Inflammatory macrophage treated with lipopolysaccharide for 4 hours (primary cell): ENCODE data around the gene GID8.
"Not testable (repeated sequence)": the region's sequence is repeated elsewhere in the genome, so short reads cannot be mapped to it uniquely, and the experiment has no call there.

Experiments
- DNase-seq: peaks from one replicate; pipeline ENCODE4 v3.0.0-alpha.2; 2020

The GID8 gene

DNA sequence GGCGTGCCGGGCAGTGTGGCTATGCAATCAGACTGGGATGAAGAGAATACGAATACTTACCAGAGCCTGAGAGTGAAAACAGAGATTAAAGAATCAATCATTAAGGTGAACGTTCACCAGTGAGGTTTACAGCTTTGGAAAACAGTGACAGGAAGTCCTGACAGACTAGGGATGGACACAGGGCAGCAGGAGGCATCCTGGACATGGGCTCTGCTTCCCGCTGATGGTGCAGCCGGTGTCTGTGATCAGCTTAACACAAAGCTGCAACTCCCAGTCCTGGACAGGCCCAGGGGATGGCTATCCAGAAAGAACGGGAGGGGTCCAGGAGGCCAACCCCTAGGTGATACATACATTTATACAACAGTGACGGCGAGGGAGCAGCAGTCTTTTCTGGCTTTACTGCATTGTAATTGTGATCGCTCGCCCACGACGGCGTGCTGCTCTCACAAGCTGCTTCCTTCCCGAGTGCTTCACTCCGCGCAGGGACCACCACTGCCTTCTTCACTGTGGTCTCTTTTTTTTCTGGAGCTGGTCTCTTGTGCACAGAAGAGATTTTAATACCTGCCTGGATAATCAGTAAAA is 32.3 kb upstream of the GID8 start:
- DNase-seq = no peak

- no peak for DNase-seq
Observed at GRCh38 chr20:62906209-62906608, 31.7 kb upstream of the GID8 start.

- DNase-seq = no peak
Observed at GRCh38 chr20:62906647-62907375, 31.1 kb upstream of the GID8 start.

DNA sequence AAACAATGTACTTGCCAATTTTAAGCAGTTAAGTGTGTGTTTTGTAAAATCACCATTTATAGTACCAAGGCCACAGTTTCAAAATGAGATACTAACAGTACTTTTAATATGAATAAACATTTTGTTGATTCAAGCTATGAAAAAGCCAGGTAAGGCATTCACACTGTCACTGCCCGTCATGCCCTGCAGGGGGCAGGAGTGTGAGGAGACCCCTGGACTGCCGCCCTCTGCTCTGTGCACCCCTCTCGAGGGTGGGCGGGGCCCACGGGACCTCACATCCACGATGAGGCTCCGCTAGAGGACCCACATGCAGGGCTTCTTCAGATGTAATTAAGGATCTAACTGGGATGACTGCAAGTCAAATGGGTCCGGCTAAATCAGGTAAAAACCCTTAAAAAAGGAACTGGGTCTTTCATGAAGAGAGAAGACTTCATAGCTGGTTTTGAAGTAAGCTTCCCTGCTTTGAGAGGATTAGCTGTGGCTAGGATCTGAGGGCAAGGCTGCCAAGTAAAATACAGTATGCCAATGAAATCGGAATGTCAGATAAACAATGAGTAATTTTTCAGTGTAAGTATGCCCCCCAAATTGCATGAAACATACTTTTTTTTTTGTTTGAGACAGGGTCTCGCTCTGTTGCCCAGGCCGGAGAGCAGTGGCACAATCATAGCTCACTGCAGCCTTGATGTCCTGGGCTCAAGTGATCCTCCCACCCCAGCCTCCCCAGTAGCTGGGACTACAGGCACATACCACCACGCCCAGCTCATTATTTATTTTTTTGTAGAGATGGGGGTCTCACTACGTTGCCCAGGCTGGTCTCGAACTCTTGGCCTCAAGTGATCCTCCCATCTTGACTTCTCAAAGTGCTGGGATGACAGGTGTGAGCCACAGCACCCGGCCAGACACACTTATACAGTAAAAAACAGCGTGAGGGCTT is 30.3 kb upstream of the GID8 start:
- DNase-seq = no peak

DNA sequence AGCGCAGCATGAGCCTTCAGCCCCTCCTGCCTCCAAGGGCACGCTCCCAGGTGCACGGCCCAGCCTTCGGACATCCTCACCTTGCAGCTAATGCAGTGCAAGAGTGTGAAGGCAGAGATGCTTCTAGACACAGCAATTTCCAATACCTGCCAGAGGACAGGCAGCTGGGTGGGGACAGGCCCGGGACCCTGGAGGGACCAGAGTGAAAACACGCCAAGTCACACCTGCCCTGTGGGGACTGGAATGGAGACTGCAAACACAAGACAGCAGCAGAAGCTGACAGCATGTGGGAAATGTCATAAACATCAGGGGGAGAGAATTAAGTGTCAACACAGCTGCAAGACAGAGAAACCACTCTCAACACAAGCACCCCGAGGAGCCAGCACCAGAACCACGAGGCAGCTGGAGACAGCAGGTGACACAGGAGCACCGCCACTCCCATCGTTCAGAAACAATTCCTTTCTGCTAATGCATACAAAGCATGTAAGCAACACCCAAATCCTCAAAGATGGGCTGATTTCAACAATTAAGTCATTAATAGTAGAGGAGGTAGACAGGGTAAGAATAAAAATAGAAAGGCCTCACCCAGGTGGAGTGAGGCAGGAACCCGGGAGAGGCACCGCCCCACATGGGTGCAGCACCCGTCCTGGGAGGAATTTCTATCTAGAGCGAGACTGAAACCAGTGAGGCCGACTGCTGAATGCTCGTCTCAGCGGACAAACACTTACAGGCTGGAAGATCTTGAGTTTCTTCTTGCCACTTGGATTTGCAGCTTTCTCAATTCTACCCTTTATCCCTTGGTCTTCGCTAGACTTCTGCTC is 28.8 kb upstream of the GID8 start:
- no peak for DNase-seq

DNA sequence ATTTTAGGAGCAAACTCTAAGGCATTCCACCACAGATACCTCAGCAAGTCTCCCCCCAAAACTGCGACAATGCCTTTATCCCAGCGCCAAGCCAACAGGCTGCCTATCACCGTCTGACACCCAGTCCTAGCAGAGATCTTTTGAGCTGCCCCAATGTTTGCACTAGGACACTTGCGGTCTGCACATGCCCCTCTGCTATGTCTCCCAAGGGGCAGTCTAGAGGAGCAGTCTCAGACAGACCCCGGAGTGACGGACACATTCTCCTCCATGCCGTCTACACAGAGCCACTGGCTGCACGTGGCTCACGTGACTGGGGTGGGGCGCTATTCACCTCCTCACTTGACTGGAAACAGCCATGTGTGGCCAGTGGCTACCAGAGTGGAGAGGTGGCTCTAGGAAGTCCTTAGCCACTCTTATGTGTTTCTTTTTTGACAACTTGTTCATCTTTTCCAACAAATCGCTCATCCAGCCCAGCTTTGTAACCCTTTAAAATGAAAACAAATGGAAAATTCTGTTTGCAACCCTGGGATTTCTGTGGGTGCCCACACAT is 27.7 kb upstream of the GID8 start:
- DNase-seq = no peak

DNA sequence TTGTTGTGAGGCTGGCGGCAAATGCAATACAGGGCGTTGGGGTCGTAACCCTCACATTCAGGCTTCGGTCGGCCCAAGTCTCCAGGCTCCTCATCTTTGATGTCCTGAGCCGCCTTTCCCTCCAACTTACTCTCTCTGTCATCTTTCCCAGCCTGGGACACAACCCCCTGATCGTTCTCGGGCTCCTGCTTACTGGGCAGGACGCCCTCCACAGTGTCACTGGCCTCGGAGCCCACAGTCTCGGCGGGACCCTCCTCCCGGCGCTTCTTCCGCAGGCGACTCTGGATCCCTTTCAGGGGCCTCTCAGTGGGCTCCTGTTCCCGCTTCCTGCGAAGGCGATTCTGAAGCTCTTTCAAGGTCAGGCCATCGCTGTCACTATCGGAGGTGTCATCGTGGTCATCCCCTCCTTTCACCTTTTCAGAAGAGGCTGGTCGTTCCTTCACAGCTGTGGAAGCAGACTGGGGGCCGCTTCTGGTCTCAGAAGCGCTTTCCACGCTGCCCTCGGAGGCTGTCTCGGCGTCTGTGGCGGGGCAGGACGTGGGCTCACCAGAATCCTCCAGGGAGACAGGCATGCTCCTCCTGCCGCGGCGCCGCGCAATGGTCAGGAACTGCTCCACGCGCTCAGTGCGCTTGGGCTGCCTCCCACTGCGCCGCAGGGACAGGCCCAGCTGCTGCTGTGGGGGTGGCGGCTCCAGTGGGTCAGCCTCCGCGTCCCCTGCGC is 27.0 kb upstream of the GID8 start:
- DNase-seq = no peak

- no peak for DNase-seq
Observed at GRCh38 chr20:62911701-62912280, 26.2 kb upstream of the GID8 start.

DNA sequence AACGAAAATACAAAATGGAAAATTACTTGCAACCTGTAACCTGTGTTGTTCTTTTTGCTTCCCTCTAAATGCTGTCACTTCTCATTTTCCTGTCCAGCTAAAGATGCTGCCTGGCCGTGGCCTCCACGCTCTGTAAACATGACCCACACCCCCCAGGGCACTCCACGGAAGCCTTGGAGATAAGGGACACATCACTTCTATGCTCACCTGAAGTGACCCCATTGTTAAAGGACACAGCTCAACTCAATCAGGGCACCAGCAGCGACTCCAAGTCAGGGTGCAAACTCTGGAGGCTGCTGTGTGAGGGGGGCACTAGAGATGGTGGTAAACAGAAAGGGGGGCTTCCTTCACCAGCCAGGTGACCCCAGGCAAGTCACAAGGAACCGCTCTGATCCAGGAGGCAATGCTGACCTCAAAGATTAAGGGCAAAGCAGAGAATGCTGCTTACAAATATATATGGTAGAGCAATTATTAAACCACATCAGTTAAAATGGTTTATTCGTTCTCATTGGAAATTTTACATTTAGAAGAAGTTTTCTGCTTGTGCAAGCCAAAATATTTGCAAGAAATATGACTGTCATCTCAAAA is 24.8 kb upstream of the GID8 start:
- no peak for DNase-seq

- DNase-seq = no peak
Observed at GRCh38 chr20:62914436-62914835, 23.5 kb upstream of the GID8 start.

DNA sequence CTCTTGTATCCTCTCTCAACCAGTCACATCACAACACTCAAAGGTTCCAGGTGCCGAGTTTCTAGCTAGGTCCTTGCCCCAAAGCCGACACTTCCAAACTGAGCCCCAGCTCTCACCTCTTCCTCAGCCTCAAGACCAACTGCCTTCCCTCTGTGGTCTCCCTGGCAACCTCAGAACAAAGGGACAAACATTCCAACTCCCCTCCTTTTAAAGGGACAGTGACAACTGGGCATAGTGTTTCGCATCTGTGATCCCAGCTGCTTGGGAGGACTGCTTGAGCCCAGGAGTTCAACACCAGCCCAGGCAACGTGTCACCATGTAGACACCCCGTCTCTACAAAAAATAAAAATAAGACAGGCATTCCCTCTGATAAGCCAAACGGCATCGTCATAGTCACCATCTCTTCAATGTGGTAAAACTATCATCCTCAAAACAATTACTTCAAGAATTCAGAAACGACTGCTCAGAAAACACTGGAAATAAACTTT is 22.9 kb upstream of the GID8 start:
- DNase-seq = no peak

DNA sequence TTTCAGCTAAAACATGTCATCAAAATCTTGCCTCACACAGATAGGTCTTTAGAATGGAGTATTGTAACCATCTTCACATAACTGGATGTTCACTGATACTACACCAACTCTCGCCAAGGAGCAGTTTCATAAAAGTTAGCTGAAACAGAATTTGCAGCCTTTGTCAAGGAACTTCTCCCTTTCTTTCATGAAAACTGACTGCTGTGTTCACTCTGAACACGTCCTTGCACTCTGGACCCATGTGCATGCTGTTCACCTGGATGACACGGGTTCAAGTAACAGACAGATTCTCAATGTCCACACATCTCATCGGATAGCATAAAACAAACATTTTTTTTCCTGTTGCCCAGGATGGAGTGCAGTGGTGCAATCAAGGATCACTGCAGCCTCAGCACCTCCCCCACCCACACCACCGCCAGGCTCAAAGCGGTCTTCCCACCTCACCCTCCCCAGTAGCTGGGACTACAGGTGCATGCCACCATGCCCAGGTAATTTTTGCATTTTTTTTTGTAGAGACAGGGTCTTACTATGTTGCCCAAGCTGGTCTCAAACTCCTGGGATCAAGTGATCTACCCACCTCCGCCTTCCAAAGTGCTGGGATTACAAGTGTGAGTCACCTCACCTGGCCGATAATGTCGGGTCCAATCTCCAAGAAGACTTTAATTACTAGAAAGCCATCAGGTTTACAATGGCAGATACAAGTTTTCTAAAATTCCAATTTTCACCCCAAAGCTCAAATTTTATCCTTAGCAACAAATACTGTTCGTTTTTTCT is 21.1 kb upstream of the GID8 start:
- no peak for DNase-seq

GRCh38 chr20:62917720-62918119 is 20.2 kb upstream of the GID8 start:
- no peak for DNase-seq

- no peak for DNase-seq
Observed at GRCh38 chr20:62918147-62918546, 19.8 kb upstream of the GID8 start.

GRCh38 chr20:62918831-62919230 is 19.1 kb upstream of the GID8 start:
- no peak for DNase-seq

DNA sequence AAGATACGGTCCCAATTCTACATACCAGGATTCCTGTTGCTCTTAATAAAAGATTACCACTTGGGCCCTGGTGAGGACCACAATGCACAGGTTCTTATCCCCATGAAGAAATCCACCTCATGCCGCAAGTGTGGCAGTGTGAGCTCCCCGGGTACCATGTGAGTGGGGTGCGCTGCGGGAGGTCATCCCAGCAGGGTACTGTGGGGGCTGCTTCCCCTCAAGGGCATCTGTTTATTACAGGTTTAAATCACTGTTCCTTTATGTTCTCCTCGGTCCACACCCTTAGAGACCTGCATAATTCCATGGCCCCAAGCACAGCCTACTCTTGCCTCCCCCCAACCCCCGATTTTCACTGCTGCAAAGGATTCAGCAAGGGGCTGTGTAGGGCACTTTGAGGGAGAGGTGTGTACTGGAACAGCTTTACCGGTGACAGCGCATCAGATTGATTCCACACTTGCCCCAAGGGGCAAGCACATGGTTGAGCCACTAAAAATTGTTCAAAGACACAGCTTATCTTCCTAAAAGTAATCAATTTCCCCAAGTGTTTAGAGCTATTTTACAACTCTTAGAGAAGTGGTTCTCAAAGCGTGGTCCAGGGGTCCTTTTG is 17.8 kb upstream of the GID8 start:
- no peak for DNase-seq

GRCh38 chr20:62921119-62921687 is 16.7 kb upstream of the GID8 start:
- peak; percentile 70 for DNase-seq

- DNase-seq = no peak
Observed at GRCh38 chr20:62922451-62922921, 15.5 kb upstream of the GID8 start.

DNA sequence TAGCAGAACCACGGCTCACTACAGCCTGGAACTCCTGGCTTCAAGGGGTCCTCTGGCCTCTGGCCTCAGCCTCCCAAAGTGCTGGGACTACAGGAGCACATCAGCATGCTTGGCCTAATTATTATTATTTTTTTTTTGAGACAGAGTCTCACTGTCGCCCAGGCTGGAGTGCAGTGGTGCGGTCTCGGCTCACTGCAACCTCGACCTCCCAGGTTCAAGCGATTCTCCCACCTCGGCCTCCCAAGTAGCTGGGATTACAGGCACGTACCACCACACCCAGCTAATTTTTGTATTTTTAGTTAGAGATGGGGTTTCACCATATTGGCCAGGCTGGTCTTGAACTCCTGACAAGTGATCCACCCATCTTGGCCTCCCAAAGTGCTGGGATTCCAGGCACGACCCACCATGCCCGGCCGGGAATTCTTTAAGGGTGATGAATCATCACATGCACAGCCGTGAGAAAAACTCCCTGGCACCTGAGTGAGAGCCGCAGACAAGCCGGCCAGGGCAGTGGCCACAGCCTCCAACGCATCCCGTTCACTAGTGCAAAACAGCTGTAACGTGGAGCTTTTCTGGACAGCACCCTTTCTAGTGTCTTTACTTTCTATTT is 14.8 kb upstream of the GID8 start:
- DNase-seq = not testable (repeated sequence)
